GM21447 (cell line): Measurements from ENCODE around the gene METTL25B.
A peak's percentile ranks its signal among the peaks of the same experiment; 100 is the strongest.
"Not testable (repeated sequence)": the region's sequence is repeated elsewhere in the genome, so short reads cannot be mapped to it uniquely, and the experiment has no call there.

Experiments
- ATAC-seq: cut with Tn5 transposase; IDR thresholded peaks from one replicate; pipeline ENCODE4 v1.9.1; 2021; ENCODE audit not compliant: unreplicated experiment

The METTL25B gene

GRCh38 chr1:156747742-156748669 is 19.7 kb downstream of the METTL25B start:
- no peak for ATAC-seq

GRCh38 chr1:156748670-156749418 is 20.6 kb downstream of the METTL25B start:
- no peak for ATAC-seq

DNA sequence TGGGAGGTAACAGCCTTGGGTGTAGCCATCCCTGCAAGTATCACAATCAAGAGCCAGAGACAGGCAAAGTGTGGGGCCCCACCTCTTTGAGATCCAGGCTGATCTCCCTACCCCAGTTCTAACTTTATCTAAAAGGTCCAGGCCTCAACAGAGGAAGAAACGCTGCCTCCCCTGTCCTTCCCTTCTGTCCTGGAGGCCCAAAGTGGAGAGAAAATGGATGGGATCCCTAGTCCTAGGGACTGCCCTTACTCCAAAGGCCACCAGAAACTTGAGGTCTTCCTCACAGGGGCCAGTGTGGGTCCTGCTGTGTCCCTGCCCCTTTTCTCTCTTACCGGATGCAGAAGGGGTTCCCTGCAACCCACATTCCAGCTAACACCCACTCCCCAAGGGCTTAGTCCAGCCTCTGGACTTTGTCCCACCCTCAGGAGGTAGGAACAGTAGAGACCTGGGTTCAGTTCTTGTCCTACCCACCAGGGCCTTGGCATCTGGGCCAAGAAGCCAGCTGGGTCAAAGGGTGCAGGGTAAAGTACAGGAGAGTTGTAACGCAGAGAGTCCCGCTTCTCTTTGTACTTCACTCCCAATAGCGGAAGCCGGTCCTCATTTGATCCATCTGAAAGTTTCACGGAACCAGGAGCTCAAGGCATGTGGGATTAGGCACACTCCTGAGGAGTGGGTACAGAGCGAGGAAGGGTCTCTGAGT is 21.3 kb downstream of the METTL25B start:
- no peak for ATAC-seq

GRCh38 chr1:156750191-156750672 is 22.0 kb downstream of the METTL25B start:
- ATAC-seq, result no peak

- ATAC-seq, result peak; percentile 6
Measured at GRCh38 chr1:156750711-156751450, 22.6 kb downstream of the METTL25B start.

DNA sequence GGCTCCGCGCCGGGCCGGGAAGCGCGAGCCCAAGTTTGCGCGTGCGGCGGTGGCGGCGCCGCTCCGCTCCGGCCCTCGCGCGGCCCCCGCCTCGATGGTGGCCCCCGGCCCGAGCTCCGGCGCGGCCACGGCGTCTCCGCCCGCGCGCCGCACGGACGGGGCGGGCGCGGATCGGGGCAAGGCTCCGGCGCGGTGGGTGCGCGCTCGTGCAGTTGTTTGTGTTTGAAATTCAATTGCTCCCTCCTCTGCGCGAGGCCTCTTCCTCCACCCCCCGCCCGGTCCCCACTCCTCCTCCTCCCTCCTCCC is 23.1 kb downstream of the METTL25B start, which contains the start of gene HDGF:
HDGF (minus strand) TSS at position 225 of the 306 bp plus-strand sequence. CDS start 246 bp downstream, outside the sequence.
- peak; percentile 2 for ATAC-seq

GRCh38 chr1:156751757-156752481 is 23.6 kb downstream of the METTL25B start:
- peak; percentile 46 for ATAC-seq

- no peak for ATAC-seq
Measured at GRCh38 chr1:156752843-156753482, 24.7 kb downstream of the METTL25B start.

DNA sequence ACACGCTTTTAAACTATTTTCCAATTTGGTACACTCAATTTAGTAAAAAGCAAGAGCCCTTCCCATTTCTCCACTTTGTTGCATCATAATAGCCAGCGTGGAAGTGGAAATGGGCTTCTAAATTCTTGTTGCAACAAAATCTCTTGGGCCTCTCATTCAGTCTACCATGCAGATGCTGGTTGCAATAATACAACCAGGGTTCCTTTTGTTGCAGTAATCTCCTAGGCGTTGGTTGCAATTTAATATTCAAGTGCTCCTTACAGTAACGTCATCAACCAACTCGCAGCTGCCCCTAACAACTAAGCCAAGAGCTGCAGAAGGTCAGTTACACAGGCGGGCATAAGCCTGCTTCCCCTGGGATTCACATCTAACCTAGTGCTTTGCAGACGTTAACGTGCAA is 25.9 kb downstream of the METTL25B start:
- ATAC-seq, result no peak

DNA sequence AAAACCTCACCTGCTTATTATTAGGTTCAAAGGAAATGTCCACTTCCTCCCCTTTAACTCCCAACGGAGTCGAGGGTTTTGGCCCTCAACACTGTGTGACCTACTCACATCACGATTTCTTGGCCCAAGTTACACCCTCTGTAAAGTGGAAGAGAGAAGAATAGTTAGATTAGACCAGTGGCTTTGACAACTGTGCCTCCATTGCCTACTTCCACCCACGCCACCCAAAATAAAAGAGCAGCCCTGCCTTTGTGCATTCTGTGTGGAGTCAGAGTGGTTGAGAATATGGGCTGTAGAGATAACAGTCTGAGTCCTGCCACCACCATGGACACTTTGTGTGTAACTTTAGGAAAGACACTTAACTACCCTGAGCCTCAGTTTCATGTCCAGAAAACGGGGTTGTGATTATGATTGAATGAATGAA is 27.3 kb downstream of the METTL25B start:
- no peak for ATAC-seq

DNA sequence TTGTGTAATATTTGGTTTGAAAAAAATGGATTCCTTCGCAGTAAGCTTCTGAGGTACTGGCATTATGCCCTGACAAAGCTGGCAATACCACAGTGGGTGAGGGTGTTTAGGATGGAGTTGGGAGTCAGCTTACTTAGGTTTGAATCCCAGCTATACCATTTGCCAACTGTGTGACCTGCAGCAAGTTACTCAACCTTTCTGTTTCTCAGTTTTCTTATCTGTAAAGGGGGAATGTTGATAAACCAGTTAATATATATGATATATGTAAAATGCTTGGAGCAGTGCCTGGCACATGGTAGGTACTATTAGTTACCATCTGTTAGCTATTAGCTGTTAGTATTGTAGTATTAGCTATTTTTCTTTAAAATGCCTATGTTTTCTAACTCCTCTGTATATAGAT is 28.1 kb downstream of the METTL25B start:
- no peak for ATAC-seq

DNA sequence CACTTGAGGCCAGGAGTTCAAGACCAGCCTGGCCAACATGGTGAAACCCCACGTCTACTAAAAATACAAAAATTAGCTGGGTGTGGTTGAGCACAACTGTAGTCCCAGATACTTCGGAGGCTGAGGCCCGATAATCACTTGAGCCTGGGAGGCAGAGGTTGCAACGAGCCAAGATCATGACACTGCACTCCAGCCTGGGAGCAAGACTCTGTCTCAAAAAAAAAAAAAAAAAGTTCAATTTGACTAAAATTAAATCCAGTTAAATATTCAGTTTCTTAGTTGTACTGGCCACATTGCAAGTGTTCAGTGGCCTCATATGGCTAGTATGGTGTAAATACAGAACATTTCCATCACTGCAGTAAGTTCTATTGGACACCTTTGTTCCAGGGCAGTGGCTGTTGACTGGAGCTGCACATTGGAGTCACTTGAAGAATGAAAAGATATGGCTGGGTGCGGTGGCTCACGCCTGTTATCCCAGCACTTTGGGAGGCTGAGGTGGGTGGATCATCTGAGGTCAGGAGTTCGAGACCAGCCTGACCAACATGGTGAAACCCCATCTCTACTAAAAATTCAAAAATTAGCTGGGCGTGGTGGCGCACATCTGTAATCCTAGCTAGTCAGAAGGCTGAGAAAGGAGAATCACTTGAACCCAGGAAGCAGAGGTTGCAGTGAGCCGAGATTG is 29.4 kb downstream of the METTL25B start:
- not testable (repeated sequence) for ATAC-seq

- no peak for ATAC-seq
Measured at GRCh38 chr1:156760092-156760795, 32.0 kb downstream of the METTL25B start.

DNA sequence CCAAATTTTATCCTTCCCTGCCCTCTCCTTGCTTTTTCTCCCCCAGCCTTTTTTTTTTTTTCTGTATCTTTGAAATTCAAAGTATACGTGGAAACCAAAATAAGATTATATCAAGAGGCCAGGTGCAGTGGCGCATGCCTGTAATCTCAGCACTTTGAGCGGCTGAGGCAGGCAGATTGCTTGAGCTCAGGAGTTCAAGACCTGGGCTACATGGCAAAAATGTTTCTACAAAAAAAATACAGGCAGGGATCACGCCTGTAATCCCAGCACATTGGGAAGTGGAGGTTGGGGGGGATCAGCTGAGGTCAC is 32.5 kb downstream of the METTL25B start:
- no peak for ATAC-seq

GRCh38 chr1:156765136-156765535 is 36.9 kb downstream of the METTL25B start:
- ATAC-seq, result not testable (repeated sequence)

DNA sequence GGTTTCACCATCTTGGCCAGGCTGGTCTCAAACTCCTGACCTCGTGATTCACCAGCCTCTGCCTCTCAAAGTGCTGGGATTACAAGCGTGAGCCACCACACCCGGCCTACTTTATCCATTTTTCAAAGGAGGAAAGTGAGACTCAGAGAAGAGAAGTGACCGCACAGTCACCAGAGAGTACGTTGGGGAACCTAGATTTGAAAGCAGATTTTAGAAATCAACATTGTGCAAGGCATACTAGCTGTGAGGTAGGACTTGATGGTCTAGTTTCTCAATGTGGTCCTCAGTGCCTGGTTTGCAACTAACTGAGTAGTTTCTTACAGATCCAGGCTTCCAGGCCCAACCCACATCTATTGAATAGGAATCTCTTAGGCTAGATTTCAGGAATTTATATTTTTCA is 37.4 kb downstream of the METTL25B start:
- no peak for ATAC-seq

DNA sequence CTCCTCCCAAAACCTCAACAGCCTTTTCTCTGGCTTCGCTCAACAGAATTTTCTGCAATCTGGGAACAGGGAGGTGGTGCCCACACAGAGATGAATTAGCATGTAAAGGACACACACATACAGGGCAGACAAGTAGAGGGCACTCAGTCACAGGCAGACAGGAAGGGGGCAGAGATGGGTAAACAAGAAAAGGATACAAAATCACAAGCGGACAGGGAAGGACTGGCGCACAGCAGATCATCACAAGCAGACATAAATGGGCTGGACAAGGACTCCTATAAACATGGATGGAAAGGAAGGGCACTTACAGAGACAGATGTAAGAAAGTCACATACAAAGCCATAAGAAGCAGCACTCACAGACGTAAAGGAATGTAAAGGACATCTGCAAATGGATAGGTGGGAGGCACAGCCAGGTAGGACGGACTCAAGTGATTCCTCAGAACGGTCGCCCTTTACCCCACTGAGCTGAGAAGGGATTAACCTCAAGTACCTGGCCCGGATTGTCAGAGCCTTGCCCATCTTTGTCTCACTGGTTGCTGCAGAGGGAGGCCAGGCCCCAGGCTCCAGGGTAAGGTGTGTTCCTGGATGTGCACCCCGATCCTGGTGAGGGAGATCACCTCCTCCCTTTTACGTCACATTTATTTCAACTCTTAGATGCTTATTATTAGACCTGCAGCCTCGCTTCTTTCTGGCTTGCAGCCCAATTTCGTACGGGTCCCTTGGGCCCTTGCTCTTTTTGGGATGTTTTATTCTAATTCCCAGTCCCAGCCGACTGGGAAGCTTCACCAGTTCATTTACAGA is 38.2 kb downstream of the METTL25B start:
- ATAC-seq, result peak; percentile 14
